K562 (cell line): Measurements from ENCODE around the gene RAD51D. TPM values are rescaled to one million over a fixed set of nuclear protein-coding genes. Genes with fewer than 3 reads are reported as not detected.

Experiments
- CBX8 ChIP-seq: fragments of 200-600 bp; sonication (generic); IDR thresholded peaks from 2 replicates; pipeline ENCODE4 v1.6.1; 2012; ENCODE audit warnings: borderline replicate concordance, mixed run types, low read depth, mild to moderate bottlenecking, moderate library complexity, mixed read lengths, low read length, control low read depth, inconsistent platforms; ENCODE audit not compliant: poor library complexity, severe bottlenecking; ENCODE audit errors: extremely low read depth
- CREB3 ChIP-seq: fragments of 450-650 bp; conservative IDR thresholded peaks from 2 replicates; pipeline ENCODE4 v1.6.1; 2016; ENCODE audit warnings: missing genetic modification characterization, low read depth, mild to moderate bottlenecking, missing compliant biosample characterization, moderate library complexity
- MLX ChIP-seq, 2 experiments: fragments of 450-650 bp in 1 of 2; sonication (generic) in 1 of 2; formaldehyde crosslinking; conservative IDR thresholded peaks; 2 replicates each; pipeline versions ENCODE4 v1.4.0 to v1.8.1; 2020 to 2022; ENCODE audit warnings: mild to moderate bottlenecking in 1 of 2, missing genetic modification reagents in 1 of 2
- NBN ChIP-seq: fragments of 450-650 bp; IDR thresholded peaks from 2 replicates; pipeline ENCODE4 v1.6.1; 2016; ENCODE audit warnings: low read depth, mild to moderate bottlenecking
- NFRKB ChIP-seq: fragments of 450-650 bp; IDR thresholded peaks from 2 replicates; pipeline ENCODE4 v1.6.1; 2016; ENCODE audit warnings: low read depth
- NUFIP1 ChIP-seq: fragments of 450-650 bp; IDR thresholded peaks from 2 replicates; pipeline ENCODE4 v1.6.1; 2018; ENCODE audit not compliant: partially characterized antibody
- POLR3A ChIP-seq: IDR thresholded peaks from 2 replicates; pipeline ENCODE4 v1.6.1; 2011; ENCODE audit warnings: borderline replicate concordance, mild to moderate bottlenecking, moderate library complexity; ENCODE audit not compliant: insufficient read length, insufficient read depth; ENCODE audit errors: extremely low read depth
- PRPF4 ChIP-seq: fragments of 200-400 bp; formaldehyde crosslinking; IDR thresholded peaks from one replicate; pipeline ENCODE4 v1.6.1; 2017; ENCODE audit warnings: low read length, low read depth, mild to moderate bottlenecking; ENCODE audit not compliant: insufficient read depth, poor library complexity, severe bottlenecking
- RBM17 ChIP-seq: fragments of 200-400 bp; formaldehyde crosslinking; IDR thresholded peaks from 2 replicates; pipeline ENCODE4 v1.6.1; 2017; ENCODE audit warnings: low read depth, mild to moderate bottlenecking, low read length, borderline replicate concordance
- SP2 ChIP-seq: IDR thresholded peaks from 2 replicates; pipeline ENCODE4 v1.6.1; 2011; ENCODE audit warnings: mild to moderate bottlenecking, low read depth, low read length, moderate library complexity; ENCODE audit not compliant: poor library complexity, severe bottlenecking; ENCODE audit errors: extremely low read depth
- XRCC3 ChIP-seq: fragments of 450-650 bp; IDR thresholded peaks from 2 replicates; pipeline ENCODE4 v1.6.1; 2017; ENCODE audit warnings: mild to moderate bottlenecking, moderate library complexity
- ZBTB33 ChIP-seq: sonication (generic); formaldehyde crosslinking; IDR thresholded peaks from 2 replicates; pipeline ENCODE4 v1.8.1; 2023; ENCODE audit warnings: mild to moderate bottlenecking, missing genetic modification reagents
- ZKSCAN1 ChIP-seq: fragments of 150-350 bp; IDR thresholded peaks from 2 replicates; pipeline ENCODE4 v1.6.1; 2016; ENCODE audit warnings: low read depth, low read length
- ZNF140 ChIP-seq: fragments of 250-450 bp; sonication (Bioruptor Pico); IDR thresholded peaks from 2 replicates; pipeline ENCODE4 v1.8.0; 2021; ENCODE audit warnings: moderate library complexity, mild to moderate bottlenecking, inconsistent platforms
- ZNF551 ChIP-seq: fragments of 250-450 bp; sonication (Bioruptor Pico); IDR thresholded peaks from 2 replicates; pipeline ENCODE4 v1.5.0; 2021; ENCODE audit warnings: mild to moderate bottlenecking, moderate library complexity
- ZNF57 ChIP-seq: fragments of 450-650 bp; formaldehyde crosslinking; IDR thresholded peaks from 2 replicates; pipeline ENCODE4 v1.4.0; 2020; ENCODE audit warnings: mild to moderate bottlenecking, moderate library complexity
- ZNF785 ChIP-seq: fragments of 250-450 bp; sonication (Bioruptor Pico); IDR thresholded peaks from 2 replicates; pipeline ENCODE4 v1.4.0; 2020; ENCODE audit warnings: mild to moderate bottlenecking
- polyA plus RNA-seq, 8 experiments: library from polyadenylated mRNA; depleted of rRNA in 4 of 8; stranded (reverse) in 5 of 8; unstranded in 3 of 8; fragments of >200 nt; fragmentation: Nextera tagmentation in 2 of 8; fragmentation: Illumina TruSeq in 1 of 8; extraction: Ambion mirVana in 2 of 8; extraction: Trizol in 1 of 8; gene quantifications; 2 replicates each; pipeline versions ENCODE4 v1.2.1 to v1.2.3, GENCODE V29; 2011 to 2014; ENCODE audit warnings: inconsistent platforms in 1 of 8, missing spikeins in 1 of 8
- total RNA-seq, 7 experiments: library from RNA; depleted of rRNA in 6 of 7; stranded (reverse); fragments of >200 nt in 6 of 7; fragmentation: Illumina TruSeq in 2 of 7; extraction: Trizol in 2 of 7; gene quantifications; 2 replicates each; pipeline versions ENCODE4 v1.2.1 to v1.2.3, GENCODE V29; 2011 to 2021; ENCODE audit warnings: low replicate concordance in 1 of 7
- TF ChIP-seq, protein P1 (sequence below): fragments of 250-450 bp; sonication (Bioruptor Pico); IDR thresholded peaks from 2 replicates; pipeline ENCODE4 v1.5.0; 2020; ENCODE audit warnings: mild to moderate bottlenecking
- TF ChIP-seq, protein P2 (sequence below): fragments of 250-450 bp; sonication (Bioruptor Pico); IDR thresholded peaks from 2 replicates; pipeline ENCODE4 v1.4.0; 2020; ENCODE audit warnings: mild to moderate bottlenecking, moderate library complexity, borderline replicate concordance

The RAD51D gene
- total and polyA plus RNA-seq, 9 of the 15 experiments (the other 6 are each of a cell fraction or from before 2014, with no cell fraction given): 2.2 to 16.9 (median 8.7) TPM

DNA sequence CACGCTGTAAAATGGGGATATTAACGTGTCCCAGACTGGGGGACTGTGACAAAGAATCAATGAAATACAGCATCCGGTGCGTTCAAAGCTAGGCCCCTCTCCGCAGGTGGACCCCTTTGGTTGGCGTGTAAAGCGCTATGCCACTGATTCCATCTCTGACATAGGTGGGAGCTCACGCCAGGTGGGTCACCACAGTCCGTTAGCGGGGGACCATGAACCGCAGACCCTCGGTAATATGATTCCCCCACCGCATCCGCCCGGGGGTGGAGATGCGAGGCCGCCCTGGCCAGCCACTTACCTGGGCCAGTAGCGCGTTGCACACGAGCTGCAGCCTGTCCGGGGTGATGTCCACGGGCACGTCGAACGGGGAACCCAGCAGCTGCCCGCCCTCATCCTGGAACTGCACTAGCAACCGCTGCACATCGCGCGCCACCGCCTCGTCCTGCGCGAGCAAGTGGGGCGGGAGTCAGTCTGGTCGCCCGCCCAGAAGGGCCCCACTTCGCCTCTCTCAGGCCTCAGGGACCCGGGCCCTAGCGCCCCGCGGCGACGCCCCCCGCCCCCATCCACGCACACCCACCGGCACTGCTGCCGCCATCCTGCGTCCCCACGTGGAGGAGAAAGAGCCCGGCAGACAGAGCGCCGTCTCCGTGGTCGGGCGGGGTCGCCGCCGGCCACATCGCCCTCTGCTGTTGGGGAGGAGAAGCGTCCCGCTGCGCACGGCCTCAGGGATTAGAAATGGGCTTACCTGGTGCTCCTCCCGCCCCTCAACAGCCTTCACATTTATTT lies 22.2 kb upstream of the RAD51D start, which contains the start of gene NLE1 (continued):
- no peak for TF ChIP-seq MLX (CRISPR knock-in tag; conservative IDR thresholded peaks at IDR 0.05)
- no peak for TF ChIP-seq CBX8
- TF ChIP-seq ZNF57 (CRISPR knock-in tag): no peak
- TF ChIP-seq SP2: peak; percentile 98
- TF ChIP-seq, protein P1, sequence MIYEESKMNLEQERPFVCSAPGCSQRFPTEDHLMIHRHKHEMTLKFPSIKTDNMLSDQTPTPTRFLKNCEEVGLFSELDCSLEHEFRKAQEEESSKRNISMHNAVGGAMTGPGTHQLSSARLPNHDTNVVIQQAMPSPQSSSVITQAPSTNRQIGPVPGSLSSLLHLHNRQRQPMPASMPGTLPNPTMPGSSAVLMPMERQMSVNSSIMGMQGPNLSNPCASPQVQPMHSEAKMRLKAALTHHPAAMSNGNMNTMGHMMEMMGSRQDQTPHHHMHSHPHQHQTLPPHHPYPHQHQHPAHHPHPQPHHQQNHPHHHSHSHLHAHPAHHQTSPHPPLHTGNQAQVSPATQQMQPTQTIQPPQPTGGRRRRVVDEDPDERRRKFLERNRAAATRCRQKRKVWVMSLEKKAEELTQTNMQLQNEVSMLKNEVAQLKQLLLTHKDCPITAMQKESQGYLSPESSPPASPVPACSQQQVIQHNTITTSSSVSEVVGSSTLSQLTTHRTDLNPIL (CRISPR knock-in tag): no peak
- TF ChIP-seq ZNF551 (CRISPR knock-in tag): no peak
- TF ChIP-seq ZKSCAN1: no peak; the same call in 1 of the 2 replicates
- no peak for TF ChIP-seq PRPF4
- TF ChIP-seq RBM17: no peak
- TF ChIP-seq POLR3A: no peak
- no peak for TF ChIP-seq CREB3
- TF ChIP-seq NFRKB: no peak
- no peak for TF ChIP-seq ZNF140
- TF ChIP-seq ZNF785 (CRISPR knock-in tag): no peak
- TF ChIP-seq ZBTB33: no peak
- peak; percentile 63; the same call in 1 of the 2 replicates for TF ChIP-seq NBN
- TF ChIP-seq, protein P2, sequence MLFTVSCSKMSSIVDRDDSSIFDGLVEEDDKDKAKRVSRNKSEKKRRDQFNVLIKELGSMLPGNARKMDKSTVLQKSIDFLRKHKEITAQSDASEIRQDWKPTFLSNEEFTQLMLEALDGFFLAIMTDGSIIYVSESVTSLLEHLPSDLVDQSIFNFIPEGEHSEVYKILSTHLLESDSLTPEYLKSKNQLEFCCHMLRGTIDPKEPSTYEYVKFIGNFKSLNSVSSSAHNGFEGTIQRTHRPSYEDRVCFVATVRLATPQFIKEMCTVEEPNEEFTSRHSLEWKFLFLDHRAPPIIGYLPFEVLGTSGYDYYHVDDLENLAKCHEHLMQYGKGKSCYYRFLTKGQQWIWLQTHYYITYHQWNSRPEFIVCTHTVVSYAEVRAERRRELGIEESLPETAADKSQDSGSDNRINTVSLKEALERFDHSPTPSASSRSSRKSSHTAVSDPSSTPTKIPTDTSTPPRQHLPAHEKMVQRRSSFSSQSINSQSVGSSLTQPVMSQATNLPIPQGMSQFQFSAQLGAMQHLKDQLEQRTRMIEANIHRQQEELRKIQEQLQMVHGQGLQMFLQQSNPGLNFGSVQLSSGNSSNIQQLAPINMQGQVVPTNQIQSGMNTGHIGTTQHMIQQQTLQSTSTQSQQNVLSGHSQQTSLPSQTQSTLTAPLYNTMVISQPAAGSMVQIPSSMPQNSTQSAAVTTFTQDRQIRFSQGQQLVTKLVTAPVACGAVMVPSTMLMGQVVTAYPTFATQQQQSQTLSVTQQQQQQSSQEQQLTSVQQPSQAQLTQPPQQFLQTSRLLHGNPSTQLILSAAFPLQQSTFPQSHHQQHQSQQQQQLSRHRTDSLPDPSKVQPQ: no peak
- no peak for TF ChIP-seq NUFIP1
- no peak for TF ChIP-seq XRCC3
